ENCODE measurements around the gene GRAP.

Gene GRAP

GRCh38 chr17:18994631-18995030 is 52.1 kb downstream of the GRAP start:
- Mint-ChIP-seq H3K9me3 (peaks cover 6% of the 10 kb centered on the region), H3K27me3 (no peaks in the 10 kb centered on the region), H3K27ac (no peak overlapping the region), H3K4me3 (no peak overlapping the region), H3K36me3 (peaks cover 14% of the 10 kb centered on the region), H3K4me1 (peaks cover 20% of the 10 kb centered on the region)
- no peak for ATAC-seq (ENCODE audit: low read depth)
- DNase-seq (ENCODE audit: low spot score in 2 of 2) = no peak

GRCh38 chr17:18993905-18994526 is 52.7 kb downstream of the GRAP start:
- no peak overlapping the region for H3K4me3 Mint-ChIP-seq
- H3K27me3 Mint-ChIP-seq = no peaks in the 10 kb centered on the region
- H3K36me3 Mint-ChIP-seq = peaks cover 14% of the 10 kb centered on the region
- H3K9me3 Mint-ChIP-seq = peaks cover 6% of the 10 kb centered on the region
- peaks cover 20% of the 10 kb centered on the region for H3K4me1 Mint-ChIP-seq
- no peak overlapping the region for H3K27ac Mint-ChIP-seq
- no peak for ATAC-seq (ENCODE audit: low read depth)
- DNase-seq (ENCODE audit: low spot score in 2 of 2) = no peak

GRCh38 chr17:18992454-18993130 is 54.2 kb downstream of the GRAP start:
- ATAC-seq (ENCODE audit: low read depth) (peak; percentile 98), DNase-seq (ENCODE audit: low spot score in 2 of 2) (peak; percentile 52 to 65)
- H3K36me3 Mint-ChIP-seq = peaks cover 14% of the 10 kb centered on the region
- peak overlapping the region; percentile 83 for H3K27ac Mint-ChIP-seq
- peak overlapping the region; percentile 56 for H3K4me3 Mint-ChIP-seq
- peaks cover 6% of the 10 kb centered on the region for H3K9me3 Mint-ChIP-seq
- no peaks in the 10 kb centered on the region for H3K27me3 Mint-ChIP-seq
- H3K4me1 Mint-ChIP-seq = peaks cover 20% of the 10 kb centered on the region

- H3K9me3 Mint-ChIP-seq = peaks cover 6% of the 10 kb centered on the region
- DNase-seq (ENCODE audit: low spot score in 2 of 2) (no peak), ATAC-seq (ENCODE audit: low read depth) (no peak)
- peak overlapping the region; percentile 83 for H3K27ac Mint-ChIP-seq
- H3K36me3 Mint-ChIP-seq = peaks cover 13% of the 10 kb centered on the region
- H3K27me3 Mint-ChIP-seq = no peaks in the 10 kb centered on the region
- peaks cover 20% of the 10 kb centered on the region for H3K4me1 Mint-ChIP-seq
- no peak overlapping the region for H3K4me3 Mint-ChIP-seq
These were observed 55.0 kb downstream of the GRAP start for GRCh38 chr17:18991531-18992315.

- no peak for DNase-seq (ENCODE audit: low spot score in 2 of 2)
- ATAC-seq (ENCODE audit: low read depth) = no peak
- no peak overlapping the region for H3K27ac Mint-ChIP-seq
- H3K27me3 Mint-ChIP-seq = no peaks in the 10 kb centered on the region
- H3K4me1 Mint-ChIP-seq = peaks cover 20% of the 10 kb centered on the region
- H3K4me3 Mint-ChIP-seq = no peak overlapping the region
- peaks cover 6% of the 10 kb centered on the region for H3K36me3 Mint-ChIP-seq
- peaks cover 4% of the 10 kb centered on the region for H3K9me3 Mint-ChIP-seq
These were observed 56.4 kb downstream of the GRAP start for GRCh38 chr17:18990331-18990730.

GRCh38 chr17:18988546-18989173 is 58.1 kb downstream of the GRAP start:
- no peaks in the 10 kb centered on the region for H3K27me3 Mint-ChIP-seq
- H3K27ac Mint-ChIP-seq = no peak overlapping the region
- ATAC-seq (ENCODE audit: low read depth) (no peak), DNase-seq (ENCODE audit: low spot score in 2 of 2) (no peak)
- H3K4me3 Mint-ChIP-seq = no peak overlapping the region
- H3K9me3 Mint-ChIP-seq = no peaks in the 10 kb centered on the region
- H3K4me1 Mint-ChIP-seq = peaks cover 15% of the 10 kb centered on the region
- H3K36me3 Mint-ChIP-seq = no peaks in the 10 kb centered on the region

GRCh38 chr17:18987862-18988545 is 58.8 kb downstream of the GRAP start:
- no peak for ATAC-seq (ENCODE audit: low read depth)

GRCh38 chr17:18987230-18987610 is 59.5 kb downstream of the GRAP start:
- H3K27me3 Mint-ChIP-seq = no peaks in the 10 kb centered on the region
- no peak overlapping the region for H3K4me3 Mint-ChIP-seq
- H3K36me3 Mint-ChIP-seq = no peaks in the 10 kb centered on the region
- no peak overlapping the region for H3K27ac Mint-ChIP-seq
- no peaks in the 10 kb centered on the region for H3K9me3 Mint-ChIP-seq
- DNase-seq (ENCODE audit: low spot score in 2 of 2) = no peak
- no peak for ATAC-seq (ENCODE audit: low read depth)
- H3K4me1 Mint-ChIP-seq = peaks cover 3% of the 10 kb centered on the region

More at GRCh38 chr17:18987862-18988545, 58.8 kb downstream of the GRAP start:
- Mint-ChIP-seq H3K4me1 (peaks cover 9% of the 10 kb centered on the region), H3K9me3 (no peaks in the 10 kb centered on the region), H3K27ac (no peak overlapping the region), H3K27me3 (no peaks in the 10 kb centered on the region), H3K4me3 (no peak overlapping the region), H3K36me3 (no peaks in the 10 kb centered on the region)
- DNase-seq (ENCODE audit: low spot score in 2 of 2) = no peak

GRCh38 chr17:18986541-18987229 is 60.1 kb downstream of the GRAP start:
- no peaks in the 10 kb centered on the region for H3K4me1 Mint-ChIP-seq
- no peaks in the 10 kb centered on the region for H3K36me3 Mint-ChIP-seq
- H3K4me3 Mint-ChIP-seq = no peak overlapping the region
- no peak overlapping the region for H3K27ac Mint-ChIP-seq
- no peaks in the 10 kb centered on the region for H3K27me3 Mint-ChIP-seq
- DNase-seq (ENCODE audit: low spot score in 2 of 2) = no peak
- no peak for ATAC-seq (ENCODE audit: low read depth)
- H3K9me3 Mint-ChIP-seq = no peaks in the 10 kb centered on the region

- Mint-ChIP-seq H3K4me1 (no peaks in the 10 kb centered on the region), H3K27ac (no peak overlapping the region), H3K36me3 (no peaks in the 10 kb centered on the region), H3K27me3 (no peaks in the 10 kb centered on the region), H3K4me3 (no peak overlapping the region), H3K9me3 (no peaks in the 10 kb centered on the region)
- ATAC-seq (ENCODE audit: low read depth) = no peak
- DNase-seq (ENCODE audit: low spot score in 2 of 2) = no peak
These were observed 61.3 kb downstream of the GRAP start for GRCh38 chr17:18985475-18985874.

GRCh38 chr17:18984273-18985114 is 62.3 kb downstream of the GRAP start:
- ATAC-seq (ENCODE audit: low read depth) (no peak), DNase-seq (ENCODE audit: low spot score in 2 of 2) (no peak)
- Mint-ChIP-seq H3K27me3 (no peaks in the 10 kb centered on the region), H3K27ac (no peak overlapping the region), H3K9me3 (no peaks in the 10 kb centered on the region), H3K4me3 (no peak overlapping the region), H3K36me3 (peaks cover 2% of the 10 kb centered on the region), H3K4me1 (no peaks in the 10 kb centered on the region)

GRCh38 chr17:18981642-18982424 is 64.9 kb downstream of the GRAP start:
- Mint-ChIP-seq H3K27ac (no peak overlapping the region), H3K4me3 (no peak overlapping the region), H3K36me3 (peaks cover 3% of the 10 kb centered on the region), H3K27me3 (no peaks in the 10 kb centered on the region), H3K4me1 (no peaks in the 10 kb centered on the region), H3K9me3 (no peaks in the 10 kb centered on the region)
- no peak for DNase-seq (ENCODE audit: low spot score in 2 of 2)
- ATAC-seq (ENCODE audit: low read depth) = no peak
